PC-3 (cell line): ENCODE data around the gene FXR2. TPM values are rescaled to one million over a fixed set of nuclear protein-coding genes. Genes with fewer than 3 reads are reported as not detected.

ENCODE experiments used
- ATAC-seq: fragments of 200-7000 bp; cut with Tn5 transposase; 2 replicates; pipeline ENCODE4 v1.9.1; 2020; ENCODE audit warnings: mild to moderate bottlenecking, moderate library complexity
- BruUV-seq: library from RNA; stranded (reverse); fragments of 400-500 nt; replicated peaks from 2 replicates; lab custom pipeline; 2021; lab: Mats Ljungman, UMichigan
- CTCF ChIA-PET: fragments of 300-600 bp; sonication (Branson Sonifier 250); formaldehyde crosslinking; loops from one replicate; lab custom pipeline; 2022; ENCODE audit warnings: antibody characterized with exemption; lab: Charles Lee
- POLR2A ChIA-PET: fragments of 300-600 bp; sonication (Branson Sonifier 250); formaldehyde crosslinking; loops from one replicate; lab custom pipeline; 2022; ENCODE audit warnings: antibody characterized with exemption; ENCODE audit not compliant: unreplicated experiment; lab: Charles Lee
- DNase-seq: peaks from one replicate; pipeline ENCODE4 v3.0.0-alpha.2; 2015
- H2AFZ ChIP-seq: fragments of 300-600 bp; sonication (generic); 2 replicates; pipeline ENCODE4 v1.6.0; 2016; ENCODE audit warnings: antibody characterized with exemption, low read length
- H3F3A ChIP-seq: fragments of 300-600 bp; sonication (generic); one replicate; pipeline ENCODE4 v1.6.0; 2017; ENCODE audit warnings: antibody characterized with exemption, low read length, control low read depth, mild to moderate bottlenecking; ENCODE audit not compliant: unreplicated experiment
- H3K27ac ChIP-seq: fragments of 300-600 bp; sonication (generic); 2 replicates; pipeline ENCODE4 v1.5.1; 2016; ENCODE audit warnings: mild to moderate bottlenecking, low read length
- H3K27me3 ChIP-seq: fragments of 300-600 bp; sonication (generic); 2 replicates; pipeline ENCODE4 v1.6.1; 2016; ENCODE audit warnings: low read length, mixed read lengths
- H3K36me3 ChIP-seq: fragments of 300-600 bp; sonication (generic); 2 replicates; pipeline ENCODE4 v1.6.1; 2016; ENCODE audit warnings: low read depth, mixed run types, low read length, mixed read lengths
- H3K4me1 ChIP-seq: fragments of 300-600 bp; sonication (generic); 2 replicates; pipeline ENCODE4 v1.5.1; 2016; ENCODE audit warnings: low read length; ENCODE audit not compliant: insufficient read depth
- H3K4me2 ChIP-seq: fragments of 300-600 bp; sonication (generic); 2 replicates; pipeline ENCODE4 v1.6.0; 2016; ENCODE audit warnings: low read length
- H3K4me3 ChIP-seq: fragments of 300-600 bp; sonication (generic); 2 replicates; pipeline ENCODE4 v1.5.1; 2016; ENCODE audit warnings: mild to moderate bottlenecking, low read length, mixed read lengths
- H3K79me2 ChIP-seq: fragments of 300-600 bp; sonication (generic); 2 replicates; pipeline ENCODE4 v1.6.1; 2017; ENCODE audit warnings: low read length, mixed read lengths
- H3K9ac ChIP-seq: fragments of 300-600 bp; sonication (generic); 2 replicates; pipeline ENCODE4 v1.6.0; 2016; ENCODE audit warnings: mild to moderate bottlenecking, low read length
- H3K9me2 ChIP-seq: fragments of 300-600 bp; sonication (generic); replicated peaks from 2 replicates; pipeline ENCODE4 v1.6.1; 2016; ENCODE audit warnings: mixed run types, low read length, mixed read lengths
- H3K9me3 ChIP-seq: fragments of 300-600 bp; sonication (generic); 2 replicates; pipeline ENCODE4 v1.6.1; 2016; ENCODE audit warnings: low read length, mixed read lengths
- H4K20me1 ChIP-seq: fragments of 300-600 bp; sonication (generic); 2 replicates; pipeline ENCODE4 v1.6.1; 2016; ENCODE audit warnings: low read length, mixed read lengths
- CTCF ChIP-seq: fragments of 300-600 bp; sonication (generic); conservative IDR thresholded peaks from 2 replicates; pipeline ENCODE4 v1.5.1; 2017; ENCODE audit warnings: antibody characterized with exemption, low read depth, mild to moderate bottlenecking, low read length
- EZH2 ChIP-seq: fragments of 300-600 bp; sonication (generic); IDR thresholded peaks from one replicate; pipeline ENCODE4 v1.6.1; 2017; ENCODE audit warnings: antibody characterized with exemption, mild to moderate bottlenecking, low read length; ENCODE audit not compliant: unreplicated experiment
- EZH2phosphoT487 ChIP-seq: fragments of 300-600 bp; sonication (generic); IDR thresholded peaks from 2 replicates; pipeline ENCODE4 v1.6.1; 2018; ENCODE audit warnings: mild to moderate bottlenecking, antibody characterized with exemption, low read length, borderline replicate concordance
- intact Hi-C: fragments of 100-400 bp; cut with micrococcal nuclease; formaldehyde crosslinking; loops from 2 replicates; pipeline ENCODE4 v1.9.0; 2023
- total RNA-seq: library from RNA; depleted of rRNA; stranded (reverse); fragments of >200 nt; gene quantifications from 2 replicates; pipeline ENCODE4 v1.2.3, GENCODE V29; 2014

FXR2 gene
- total RNA-seq, 1 experiment from 2014 or later = 51.4 TPM

GRCh38 chr17:7561589-7562207 lies 53.0 kb downstream of the FXR2 start, which contains the start of gene SENP3:
TSS of gene SENP3 (plus strand) at chr17:7561919. CDS start at chr17:7563077, 1,158 bp downstream.
- ChIA-PET POLR2A (interaction anchor here (0.5 to 0.7 kb wide), 3 partner anchors 124 to 157 kb away, joined by 3 read pairs; partner anchors contain the start of gene TMEM102), CTCF (interaction anchor here (1.6 kb wide), 1 partner anchor 49 kb away, joined by 4 read pairs; no protein-coding TSS in a partner anchor)
- peak within 1 kb of the TSS; percentile 95 for H3K4me3 ChIP-seq
- no peaks in the 10 kb centered on the region for H3K9me3 ChIP-seq
- H3K36me3 ChIP-seq = peaks cover 14% of the 10 kb centered on the region; the same call in 1 of the 2 replicates
- H3F3A ChIP-seq = no peaks in the 10 kb centered on the region
- intact Hi-C loops = loop anchor here (1.0 kb wide), 1 partner anchor 47 kb away; no protein-coding TSS in a partner anchor
- H3K4me1 ChIP-seq = peaks cover 37% of the 10 kb centered on the region
- H3K27ac ChIP-seq = peak within 1 kb of the TSS; percentile 73
- DNase-seq (peak; percentile 83), ATAC-seq (peak; percentile 69)
- H3K4me2 ChIP-seq = peak within 1 kb of the TSS; percentile 100
- no peaks in the 10 kb centered on the region for H3K27me3 ChIP-seq
- H4K20me1 ChIP-seq = no peaks in the 10 kb centered on the region
- BruUV-seq = no TSS peak
- H3K9me2 ChIP-seq = no peaks in the 10 kb centered on the region
- no peak for TF ChIP-seq CTCF
- TF ChIP-seq EZH2phosphoT487 = no peak
- TF ChIP-seq EZH2 = no peak
- peak within 1 kb of the TSS; percentile 98 for H3K9ac ChIP-seq
- peaks cover 42% of the 10 kb centered on the region for H3K79me2 ChIP-seq
- H2AFZ ChIP-seq = peak within 1 kb of the TSS; percentile 75

- DNase-seq (peak; percentile 84), ATAC-seq (peak; percentile 64)
- BruUV-seq = TSS peak; percentile 76
- H3K9ac ChIP-seq = peak overlapping the region; percentile 98
- peak overlapping the region; percentile 100 for H3K4me2 ChIP-seq
- peaks cover 37% of the 10 kb centered on the region for H3K4me1 ChIP-seq
- TF ChIP-seq EZH2phosphoT487 = no peak
- no peak for TF ChIP-seq EZH2
- peak; percentile 64 for TF ChIP-seq CTCF
- no peaks in the 10 kb centered on the region for H3K9me2 ChIP-seq
- H2AFZ ChIP-seq = peak overlapping the region; percentile 75
- intact Hi-C loops = loop anchor here (1.0 kb wide), 1 partner anchor 47 kb away; no protein-coding TSS in a partner anchor
- no peaks in the 10 kb centered on the region for H3F3A ChIP-seq
- H3K36me3 ChIP-seq = peaks cover 14% of the 10 kb centered on the region; the same call in 1 of the 2 replicates
- H3K9me3 ChIP-seq = no peaks in the 10 kb centered on the region
- H3K27ac ChIP-seq = peak overlapping the region; percentile 73
- peak overlapping the region; percentile 95 for H3K4me3 ChIP-seq
- H3K79me2 ChIP-seq = peaks cover 42% of the 10 kb centered on the region
- CTCF ChIA-PET = interaction anchor here (1.0 to 1.6 kb wide), 6 partner anchors 30 to 127 kb away, joined by 3 to 8 read pairs (median 6); partner anchors contain the start of genes TMEM102, TP53 and WRAP53
- POLR2A ChIA-PET = interaction anchor here (0.5 to 0.6 kb wide), 2 partner anchors 21 to 126 kb away, joined by 3 read pairs; partner anchors contain the start of gene TMEM102
- H3K27me3 ChIP-seq = no peaks in the 10 kb centered on the region
- no peaks in the 10 kb centered on the region for H4K20me1 ChIP-seq
Observed at GRCh38 chr17:7561028-7561575, 53.6 kb downstream of the FXR2 start.
